ENCODE results near the gene HAS3.
A peak's percentile ranks its signal among the peaks of the same experiment; 100 is the strongest.

HAS3 gene

GRCh38 chr16:69112285-69113129 is 7.1 kb downstream of the HAS3 start:
- TF ChIP-seq CTCF (conservative IDR thresholded peaks at IDR 0.05; ENCODE audit: low read length) = peak; percentile 69
- DNase-seq (ENCODE audit: low read depth) = peak; percentile 29
- no peak overlapping the region for H3K4me3 ChIP-seq (ENCODE audit: low read length)

DNA sequence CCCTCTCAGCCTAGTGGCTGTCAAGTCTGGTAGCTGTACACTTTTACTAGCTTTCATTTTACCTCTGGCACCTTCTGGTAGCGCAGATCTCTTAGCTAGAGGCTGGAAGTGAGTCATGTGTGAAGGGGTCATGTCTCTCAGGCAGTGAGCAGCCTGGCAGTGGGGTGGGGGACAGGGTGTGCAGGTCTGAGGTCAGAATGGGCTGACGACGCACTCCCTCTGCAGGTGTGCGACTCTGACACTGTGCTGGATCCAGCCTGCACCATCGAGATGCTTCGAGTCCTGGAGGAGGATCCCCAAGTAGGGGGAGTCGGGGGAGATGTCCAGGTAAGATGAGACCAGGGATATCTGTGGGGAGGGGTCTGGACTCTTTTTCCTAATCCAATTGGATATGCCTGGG is 7.8 kb downstream of the HAS3 start:
- no peak for DNase-seq (ENCODE audit: low read depth)
- TF ChIP-seq CTCF (conservative IDR thresholded peaks at IDR 0.05; ENCODE audit: low read length) = no peak
- H3K4me3 ChIP-seq (ENCODE audit: low read length) = no peak overlapping the region

- DNase-seq (ENCODE audit: low read depth) = no peak
- no peak overlapping the region for H3K4me3 ChIP-seq (ENCODE audit: low read length)
- no peak for TF ChIP-seq CTCF (conservative IDR thresholded peaks at IDR 0.05; ENCODE audit: low read length)
These were observed 9.0 kb downstream of the HAS3 start for GRCh38 chr16:69114346-69114975.

- no peak for TF ChIP-seq CTCF (conservative IDR thresholded peaks at IDR 0.05; ENCODE audit: low read length)
- DNase-seq (ENCODE audit: low read depth) = no peak
- H3K4me3 ChIP-seq (ENCODE audit: low read length) = no peak overlapping the region
These were observed 9.5 kb downstream of the HAS3 start for GRCh38 chr16:69114976-69115355.

- no peak for DNase-seq (ENCODE audit: low read depth)
- no peak overlapping the region for H3K4me3 ChIP-seq (ENCODE audit: low read length)
- no peak for TF ChIP-seq CTCF (conservative IDR thresholded peaks at IDR 0.05; ENCODE audit: low read length)
These were observed 9.9 kb downstream of the HAS3 start for GRCh38 chr16:69115361-69115760.

DNA sequence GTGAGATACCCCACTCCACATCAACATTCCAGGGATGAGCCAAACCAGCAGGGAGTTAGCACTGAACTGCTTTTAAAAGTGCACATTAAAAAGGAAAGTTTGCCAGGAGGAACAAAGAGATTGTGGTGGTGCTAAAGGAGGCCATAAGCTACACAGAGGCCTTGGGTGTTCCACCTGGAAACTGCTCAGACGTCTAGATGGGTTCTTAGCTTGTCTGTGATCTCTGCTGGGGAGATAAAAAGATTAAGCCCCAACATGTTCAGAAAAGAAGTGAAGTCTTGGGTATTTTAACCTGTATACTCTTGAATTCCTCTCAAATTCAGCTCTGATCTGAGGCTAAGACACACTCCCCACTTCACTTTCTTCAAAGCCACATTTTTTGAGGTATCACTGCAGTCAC is 10.4 kb downstream of the HAS3 start:
- TF ChIP-seq CTCF (conservative IDR thresholded peaks at IDR 0.05; ENCODE audit: low read length) = no peak
- DNase-seq (ENCODE audit: low read depth) = no peak
- no peak overlapping the region for H3K4me3 ChIP-seq (ENCODE audit: low read length)
